Skeletal muscle tissue (tissue), 4 donors: ENCODE data around the gene MTMR10. TPM values are rescaled to one million over a fixed set of nuclear protein-coding genes. Genes with fewer than 3 reads are reported as not detected.

ENCODE experiments used
- H3K27ac ChIP-seq: one replicate; pipeline ENCODE4 v1.7.0; 2013; ENCODE audit warnings: mild to moderate bottlenecking, low read depth, low read length, inconsistent platforms
- H3K27me3 ChIP-seq, 3 donors: one replicate each; pipeline ENCODE4 v1.7.0; 2013; ENCODE audit warnings: low read length in 3 of 3; ENCODE audit not compliant: control insufficient read depth in 3 of 3, insufficient read depth in 3 of 3
- H3K36me3 ChIP-seq, 3 donors: one replicate each; pipeline ENCODE4 v1.7.0; 2013; ENCODE audit warnings: low read length in 3 of 3; ENCODE audit not compliant: control insufficient read depth in 3 of 3, insufficient read depth in 3 of 3
- H3K4me1 ChIP-seq, 3 donors: one replicate each; pipeline ENCODE4 v1.7.0; 2013; ENCODE audit warnings: low read length in 3 of 3, mild to moderate bottlenecking in 3 of 3; ENCODE audit not compliant: control insufficient read depth in 3 of 3, insufficient read depth in 3 of 3
- H3K4me3 ChIP-seq, 3 donors: one replicate each; pipeline ENCODE4 v1.7.0; 2013; ENCODE audit warnings: low read length in 3 of 3
- H3K9ac ChIP-seq, 3 donors: one replicate each; pipeline ENCODE4 v1.7.0; 2013; ENCODE audit warnings: low read length in 3 of 3, mild to moderate bottlenecking in 3 of 3, moderate library complexity in 2 of 3, low read depth in 1 of 3
- H3K9me3 ChIP-seq, 3 donors: one replicate each; pipeline ENCODE4 v1.7.0; 2013; ENCODE audit warnings: low read length in 3 of 3; ENCODE audit not compliant: control insufficient read depth in 3 of 3
- total RNA-seq: library from RNA; depleted of rRNA; stranded (reverse); fragments of >200 nt; gene quantifications from one replicate; pipeline ENCODE4 v1.2.3, GENCODE V29; 2014
- donor health status: Osteomylitis.

Gene MTMR10
- 21.4 TPM for total RNA-seq

- Histone ChIP-seq H3K9ac (peak within 1 kb of the TSS; percentile 95 to 99 (median 97)), H3K27ac (peak within 1 kb of the TSS; percentile 96), H3K4me3 (peak within 1 kb of the TSS; percentile 89 to 98 (median 94)), H3K9me3 (no peaks in the 10 kb centered on the region), H3K27me3 (no peaks in the 10 kb centered on the region), H3K36me3 (peaks cover 0 to 5% (median 0%) of the 10 kb centered on the region in 3 donors), H3K4me1 (peaks cover 21 to 37% (median 24%) of the 10 kb centered on the region in 3 donors)
Observed at GRCh38 chr15:30991255-30992235, at the start of gene MTMR10. Gene MTMR10 (minus strand): TSS chr15:30991628. CDS start chr15:30991506, 122 bp downstream.

GRCh38 chr15:31040611-31041010, 49.2 kb upstream of the MTMR10 start:
- H3K4me1 ChIP-seq = no peaks in the 10 kb centered on the region
- no peaks in the 10 kb centered on the region for H3K9me3 ChIP-seq
- H3K36me3 ChIP-seq = no peaks in the 10 kb centered on the region
- no peaks in the 10 kb centered on the region for H3K27me3 ChIP-seq
- no peak overlapping the region for H3K27ac ChIP-seq
- no peak overlapping the region for H3K4me3 ChIP-seq
- H3K9ac ChIP-seq = no peak overlapping the region

- no peaks in the 10 kb centered on the region for H3K36me3 ChIP-seq
- no peak overlapping the region for H3K4me3 ChIP-seq
- H3K27ac ChIP-seq = no peak overlapping the region
- no peaks in the 10 kb centered on the region for H3K27me3 ChIP-seq
- no peaks in the 10 kb centered on the region for H3K4me1 ChIP-seq
- no peak overlapping the region for H3K9ac ChIP-seq
- no peaks in the 10 kb centered on the region for H3K9me3 ChIP-seq
Observed at GRCh38 chr15:31039961-31040360, 48.5 kb upstream of the MTMR10 start.

- no peak overlapping the region for H3K9ac ChIP-seq
- H3K4me3 ChIP-seq = no peak overlapping the region
- no peaks in the 10 kb centered on the region for H3K36me3 ChIP-seq
Observed at GRCh38 chr15:31037731-31038477, 46.5 kb upstream of the MTMR10 start.

GRCh38 chr15:31036783-31037182, 45.4 kb upstream of the MTMR10 start:
- H3K27me3 ChIP-seq = no peaks in the 10 kb centered on the region
- H3K4me1 ChIP-seq = peaks cover 0 to 10% (median 6%) of the 10 kb centered on the region in 3 donors
- no peaks in the 10 kb centered on the region for H3K9me3 ChIP-seq
- H3K9ac ChIP-seq = no peak overlapping the region
- no peak overlapping the region for H3K4me3 ChIP-seq
- H3K36me3 ChIP-seq = no peaks in the 10 kb centered on the region
- no peak overlapping the region for H3K27ac ChIP-seq

More at GRCh38 chr15:31037731-31038477, 46.5 kb upstream of the MTMR10 start:
- Histone ChIP-seq H3K9me3 (no peaks in the 10 kb centered on the region), H3K27ac (no peak overlapping the region), H3K4me1 (peaks cover 0 to 6% (median 6%) of the 10 kb centered on the region in 3 donors), H3K27me3 (no peaks in the 10 kb centered on the region)

GRCh38 chr15:31035610-31036009, 44.2 kb upstream of the MTMR10 start:
- Histone ChIP-seq H3K27me3 (no peaks in the 10 kb centered on the region), H3K4me3 (no peak overlapping the region), H3K27ac (no peak overlapping the region), H3K9ac (no peak overlapping the region), H3K9me3 (no peaks in the 10 kb centered on the region), H3K36me3 (no peaks in the 10 kb centered on the region), H3K4me1 (peaks cover 0 to 10% (median 6%) of the 10 kb centered on the region in 3 donors)

- Histone ChIP-seq H3K27ac (no peak overlapping the region), H3K27me3 (no peaks in the 10 kb centered on the region), H3K9me3 (no peaks in the 10 kb centered on the region), H3K36me3 (no peaks in the 10 kb centered on the region), H3K4me3 (no peak overlapping the region), H3K9ac (no peak overlapping the region), H3K4me1 (peaks cover 0 to 10% (median 6%) of the 10 kb centered on the region in 3 donors)
Observed at GRCh38 chr15:31034152-31034551, 42.7 kb upstream of the MTMR10 start.

GRCh38 chr15:31032961-31033371, 41.5 kb upstream of the MTMR10 start:
- Histone ChIP-seq H3K27me3 (no peaks in the 10 kb centered on the region), H3K4me3 (no peak overlapping the region), H3K36me3 (no peaks in the 10 kb centered on the region), H3K9me3 (no peaks in the 10 kb centered on the region), H3K9ac (no peak overlapping the region), H3K27ac (no peak overlapping the region), H3K4me1 (peaks cover 0 to 10% (median 6%) of the 10 kb centered on the region in 3 donors)

- Histone ChIP-seq H3K4me1 (peaks cover 0 to 10% (median 6%) of the 10 kb centered on the region in 3 donors), H3K36me3 (no peaks in the 10 kb centered on the region), H3K27me3 (no peaks in the 10 kb centered on the region), H3K9me3 (no peaks in the 10 kb centered on the region), H3K9ac (no peak overlapping the region), H3K4me3 (no peak overlapping the region), H3K27ac (no peak overlapping the region)
Observed at GRCh38 chr15:31031471-31032067, 40.1 kb upstream of the MTMR10 start.
